Psoas muscle (tissue), 8 donors: Measurements from ENCODE around the gene FGF2. TPM values are rescaled to one million over a fixed set of nuclear protein-coding genes. Genes with fewer than 3 reads are reported as not detected.
"Not testable (repeated sequence)": the region's sequence is repeated elsewhere in the genome, so short reads cannot be mapped to it uniquely, and the experiment has no call there.

Source experiments
- ATAC-seq, 4 donors: fragments of 200-7000 bp; cut with Tn5 transposase; one replicate each; pipeline ENCODE4 v1.9.1; 2020; ENCODE audit warnings: moderate library complexity in 3 of 4, mild to moderate bottlenecking in 2 of 4
- DNase-seq, 2 donors: peaks; one replicate each; pipeline ENCODE4 v3.0.0-alpha.2; 2020
- H3K27ac ChIP-seq: fragments of 200-600 bp; one replicate; pipeline ENCODE4 v1.8.0; 2022
- H3K27me3 ChIP-seq, 3 donors: fragments of 200-600 bp in 1 of 3; one replicate each; pipeline versions ENCODE4 v1.6.1 to v1.8.0; 2013 to 2022; ENCODE audit warnings: low read length in 2 of 3, mild to moderate bottlenecking in 2 of 3, moderate library complexity in 1 of 3; ENCODE audit not compliant: insufficient read depth in 3 of 3
- H3K36me3 ChIP-seq, 2 donors: fragments of 200-600 bp in 1 of 2; one replicate each; pipeline versions ENCODE4 v1.6.1 to v1.8.0; 2013 to 2022; ENCODE audit warnings: low read depth in 1 of 2, mild to moderate bottlenecking in 1 of 2, moderate library complexity in 1 of 2; ENCODE audit not compliant: insufficient read depth in 1 of 2
- H3K4me1 ChIP-seq: fragments of 200-600 bp; one replicate; pipeline ENCODE4 v1.8.0; 2022
- H3K4me3 ChIP-seq: fragments of 200-600 bp; one replicate; pipeline ENCODE4 v1.8.0; 2022; ENCODE audit warnings: mild to moderate bottlenecking
- H3K9me3 ChIP-seq: fragments of 200-600 bp; one replicate; pipeline ENCODE4 v1.8.0; 2022
- WGBS, 3 donors: extraction: QIAGEN DNeasy Blood & Tissue Kit; methylation state at CpG; one replicate each; pipeline versions ENCODE4 v1.1.6 to v1.1.7; 2013; 5-methylcytosine and 5-hydroxymethylcytosine counted together
- intact Hi-C, 2 donors: fragments of 100-400 bp; cut with DNase I; formaldehyde crosslinking; loops; one replicate each; pipeline versions ENCODE4 v1.11.0 to v1.14.2; 2022
- polyA plus RNA-seq, 3 donors: library from polyadenylated mRNA; stranded (reverse); fragments of 200-250 nt; gene quantifications; one replicate each; pipeline ENCODE4 v1.2.3, GENCODE V29; 2013
- total RNA-seq, 4 donors: library from RNA; stranded (reverse); fragmentation: NEBNext Ultra II Directional in 2 of 4; extraction: Animal tissue kit (Norgen Biotek cat#: 25700) in 2 of 4; gene quantifications; one replicate each; pipeline versions ENCODE4 v1.2.1 to v1.2.4, GENCODE V29; 2021 to 2023
- TF ChIP-seq, protein P1 (sequence below): fragments of 200-600 bp; IDR thresholded peaks from one replicate; pipeline ENCODE4 v1.8.0; 2022; ENCODE audit warnings: antibody characterized with exemption
- donor health status: healthy with polysubstance abuse.
- donor health status: DM: no; HTN: no; CAD: no; lungs with moderate emphysema.
- donor health status: Bipolar disorder and iron deficiency.
- donor health status: healthy.
- donor health status: DM: yes; HTN: yes; CAD: no.
- donor health status: DM: no; HTN: no; CAD: no.
- donor health status: DM: no; HTN: no; CAD: no.
- donor health status: DM: yes; HTN: yes; CAD: no.

FGF2 gene
- total and polyA plus RNA-seq, 7 donors, result 0.86 to 3.7 (median 2.0) TPM

DNA sequence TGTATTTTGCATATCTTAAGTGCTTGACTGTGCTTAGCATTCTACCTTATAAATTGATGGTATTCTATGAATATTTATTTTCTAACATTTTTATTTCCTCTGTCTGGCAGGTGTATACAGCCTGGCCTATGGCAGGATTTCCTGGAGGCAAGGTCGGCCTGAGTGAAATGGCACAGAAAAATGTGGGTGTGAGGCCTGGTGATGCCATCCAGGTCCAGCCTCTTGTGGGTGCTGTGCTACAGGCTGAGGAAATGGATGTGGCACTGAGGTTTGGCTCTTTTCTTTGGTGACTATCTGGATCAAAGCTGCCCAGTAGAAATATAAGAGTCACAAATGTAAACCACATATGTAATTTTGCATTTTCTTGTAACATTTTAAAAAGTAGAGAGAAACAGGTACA lies 102.3 kb downstream of the FGF2 start:
- 69 to 88% (median 80%) methylated on average over 1 of the region's 1 CpG for WGBS, 3 donors
- DNase-seq (no peak), ATAC-seq (no peak)
- H3K27me3 ChIP-seq, result no peaks in the 10 kb centered on the region
- no peak overlapping the region for H3K4me3 ChIP-seq
- peaks cover 9% of the 10 kb centered on the region for H3K4me1 ChIP-seq
- H3K27ac ChIP-seq, result no peak overlapping the region
- TF ChIP-seq, protein P1, sequence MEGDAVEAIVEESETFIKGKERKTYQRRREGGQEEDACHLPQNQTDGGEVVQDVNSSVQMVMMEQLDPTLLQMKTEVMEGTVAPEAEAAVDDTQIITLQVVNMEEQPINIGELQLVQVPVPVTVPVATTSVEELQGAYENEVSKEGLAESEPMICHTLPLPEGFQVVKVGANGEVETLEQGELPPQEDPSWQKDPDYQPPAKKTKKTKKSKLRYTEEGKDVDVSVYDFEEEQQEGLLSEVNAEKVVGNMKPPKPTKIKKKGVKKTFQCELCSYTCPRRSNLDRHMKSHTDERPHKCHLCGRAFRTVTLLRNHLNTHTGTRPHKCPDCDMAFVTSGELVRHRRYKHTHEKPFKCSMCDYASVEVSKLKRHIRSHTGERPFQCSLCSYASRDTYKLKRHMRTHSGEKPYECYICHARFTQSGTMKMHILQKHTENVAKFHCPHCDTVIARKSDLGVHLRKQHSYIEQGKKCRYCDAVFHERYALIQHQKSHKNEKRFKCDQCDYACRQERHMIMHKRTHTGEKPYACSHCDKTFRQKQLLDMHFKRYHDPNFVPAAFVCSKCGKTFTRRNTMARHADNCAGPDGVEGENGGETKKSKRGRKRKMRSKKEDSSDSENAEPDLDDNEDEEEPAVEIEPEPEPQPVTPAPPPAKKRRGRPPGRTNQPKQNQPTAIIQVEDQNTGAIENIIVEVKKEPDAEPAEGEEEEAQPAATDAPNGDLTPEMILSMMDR, result no peak
- intact Hi-C loops, result loop anchor here (2.0 to 5.0 kb wide), 2 partner anchors 172 to 326 kb away; no protein-coding TSS in a partner anchor
- H3K36me3 ChIP-seq, result peaks cover 4 to 47% of the 10 kb centered on the region in 2 donors
- no peaks in the 10 kb centered on the region for H3K9me3 ChIP-seq

DNA sequence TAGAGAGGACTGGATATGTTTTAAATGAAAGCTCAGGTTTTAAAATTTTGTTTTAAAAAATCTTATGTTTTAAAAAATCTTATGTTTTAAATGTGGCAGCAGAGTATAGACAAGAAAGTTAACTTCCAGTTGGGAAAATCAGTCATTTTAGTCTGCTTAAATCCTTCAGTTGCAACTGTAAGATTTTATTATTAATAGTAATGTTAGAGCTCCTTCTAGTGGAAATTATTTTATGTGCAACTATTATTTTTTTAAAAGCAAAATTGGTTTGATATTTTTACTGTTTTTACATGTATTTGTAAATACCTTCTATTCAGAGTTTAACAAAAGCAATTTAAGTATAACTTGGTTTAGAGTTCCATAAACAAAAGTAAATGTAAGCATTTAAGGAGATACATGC lies 104.2 kb downstream of the FGF2 start:
- ATAC-seq (no peak), DNase-seq (no peak)
- no peaks in the 10 kb centered on the region for H3K27me3 ChIP-seq
- TF ChIP-seq, protein P1, result peak; percentile 67
- no peak overlapping the region for H3K4me3 ChIP-seq
- H3K36me3 ChIP-seq, result peaks cover 4 to 67% of the 10 kb centered on the region in 2 donors
- H3K9me3 ChIP-seq, result no peaks in the 10 kb centered on the region
- H3K4me1 ChIP-seq, result peaks cover 4% of the 10 kb centered on the region
- H3K27ac ChIP-seq, result no peak overlapping the region
- intact Hi-C loops, result loop anchor here in 1 of 2 donors (1.0 kb wide), 1 partner anchor 173 kb away; no protein-coding TSS in a partner anchor

DNA sequence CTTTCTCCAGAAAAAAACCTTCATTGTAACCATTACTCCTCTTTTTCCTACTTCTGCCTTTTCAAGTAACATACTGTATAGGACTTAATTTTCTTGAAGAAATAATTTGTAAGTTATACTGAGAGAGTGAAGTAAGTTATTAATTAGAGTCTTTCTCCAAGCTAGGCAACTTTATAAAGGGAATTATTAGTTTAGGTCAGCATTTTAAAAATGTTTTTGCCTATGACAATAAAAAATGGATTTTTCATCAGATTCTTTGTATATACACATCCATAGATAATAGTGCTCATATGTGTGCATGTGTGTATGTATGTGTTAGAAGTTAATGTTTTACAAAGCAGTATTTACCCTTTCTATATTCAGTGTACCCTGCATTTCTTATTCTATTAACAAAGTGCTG lies 106.1 kb downstream of the FGF2 start:
- ATAC-seq, result no peak
- no peak for DNase-seq
- Histone ChIP-seq H3K9me3 (no peaks in the 10 kb centered on the region), H3K27me3 (no peaks in the 10 kb centered on the region), H3K27ac (no peak overlapping the region), H3K36me3 (peaks cover 4 to 85% of the 10 kb centered on the region in 2 donors), H3K4me3 (no peak overlapping the region), H3K4me1 (no peaks in the 10 kb centered on the region)
- intact Hi-C loops, result no loop called here
- TF ChIP-seq, protein P1, result no peak

DNA sequence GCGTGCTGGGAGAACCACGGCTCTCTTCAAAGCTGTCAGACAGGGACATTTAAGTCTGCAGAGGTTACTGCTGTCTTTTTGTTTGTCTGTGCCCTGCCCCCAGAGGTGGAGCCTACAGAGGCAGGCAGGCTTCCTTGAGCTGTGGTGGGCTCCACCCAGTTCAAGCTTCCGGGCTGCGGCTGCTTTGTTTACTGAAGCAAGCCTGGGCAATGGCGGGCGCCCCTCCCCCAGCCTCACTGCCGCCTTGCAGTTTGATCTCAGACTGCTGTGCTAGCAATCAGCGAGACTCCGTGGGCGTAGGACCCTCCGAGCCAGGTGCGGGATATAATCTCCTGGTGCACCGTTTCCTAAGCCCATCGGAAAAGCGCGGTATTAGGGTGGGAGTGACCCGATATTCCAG lies 118.5 kb downstream of the FGF2 start:
- WGBS, 3 donors, result 92 to 97% (median 97%) methylated on average over 11 to 15 of the region's 17 CpGs
- ATAC-seq, H3K4me1 ChIP-seq, H3K4me3 ChIP-seq, DNase-seq, H3K27ac ChIP-seq, H3K9me3 ChIP-seq, intact Hi-C loops, H3K27me3 ChIP-seq: not testable (repeated sequence)
- peaks cover 3 to 43% of the 10 kb centered on the region in 2 donors for H3K36me3 ChIP-seq

GRCh38 chr4:122946142-122946541 lies 119.5 kb downstream of the FGF2 start:
- ATAC-seq, result no peak
- intact Hi-C loops, result no loop called here
- DNase-seq, result no peak
- Histone ChIP-seq H3K4me3 (no peak overlapping the region), H3K36me3 (peaks cover 5 to 52% of the 10 kb centered on the region in 2 donors), H3K4me1 (no peaks in the 10 kb centered on the region), H3K27ac (no peak overlapping the region), H3K9me3 (no peaks in the 10 kb centered on the region), H3K27me3 (no peaks in the 10 kb centered on the region)
- WGBS, 3 donors, result 96 to 98% (median 98%) methylated on average over 1 of the region's 1 CpG
- TF ChIP-seq, protein P1, result no peak

Other genes starting within 250 kb of the FGF2 start
- not detected for gene IL21, start 205.8 kb upstream of the FGF2 start, total RNA-seq
- under 1 TPM in 1 of 3 donors, not detected in 2; 0.04 TPM for gene IL21, start 205.8 kb upstream of the FGF2 start, polyA plus RNA-seq
- gene BBS12, start 94.1 kb upstream of the FGF2 start, total RNA-seq, result 1 to 10 TPM in 3 of 4 donors, under 1 TPM in 1; 0.54 to 1.6 (median 1.1) TPM
- gene BBS12, start 94.1 kb upstream of the FGF2 start, polyA plus RNA-seq, result 1 to 10 TPM in 1 of 3 donors, under 1 TPM in 2; 0.76 to 5.4 (median 0.87) TPM
- 1 to 10 TPM; 3.7 to 7.6 (median 4.3) TPM for gene NUDT6, start 95.8 kb downstream of the FGF2 start, total RNA-seq
- 1 to 10 TPM; 3.3 to 4.1 (median 3.6) TPM for gene NUDT6, start 95.8 kb downstream of the FGF2 start, polyA plus RNA-seq